GM23338 (cell line): ENCODE data around the gene BTC. TPM values are rescaled to one million over a fixed set of nuclear protein-coding genes. Genes with fewer than 3 reads are reported as not detected.
A peak's percentile ranks its signal among the peaks of the same experiment; 100 is the strongest.

ENCODE experiments used
- ATAC-seq: fragments of 200-7000 bp; cut with Tn5 transposase; 3 replicates; pipeline ENCODE4 v1.9.1; 2020
- DNase-seq: peaks from one replicate; pipeline ENCODE4 v3.0.0-alpha.2; 2015; ENCODE audit warnings: low spot score
- H2AFZ ChIP-seq: fragments of 200-600 bp; sonication (generic); 2 replicates; pipeline ENCODE4 v1.8.0; 2016; ENCODE audit warnings: antibody characterized with exemption, mild to moderate bottlenecking, moderate library complexity
- H3F3A ChIP-seq: fragments of 200-600 bp; sonication (generic); replicated peaks from 2 replicates; pipeline ENCODE4 v1.8.0; 2017; ENCODE audit warnings: antibody characterized with exemption, mixed run types, low read depth
- H3K27ac ChIP-seq: fragments of 200-600 bp; sonication (generic); 2 replicates; pipeline ENCODE4 v1.6.1; 2016; ENCODE audit warnings: low read depth
- H3K27me3 ChIP-seq: fragments of 200-600 bp; sonication (generic); 2 replicates; pipeline ENCODE4 v1.8.0; 2016; ENCODE audit warnings: mild to moderate bottlenecking, mixed run types, moderate library complexity; ENCODE audit not compliant: insufficient read depth
- H3K36me3 ChIP-seq: fragments of 200-600 bp; sonication (generic); 2 replicates; pipeline ENCODE4 v1.8.0; 2016; ENCODE audit warnings: mild to moderate bottlenecking; ENCODE audit not compliant: insufficient read depth
- H3K4me1 ChIP-seq: fragments of 200-600 bp; sonication (generic); 2 replicates; pipeline ENCODE4 v1.8.0; 2016; ENCODE audit warnings: mild to moderate bottlenecking, moderate library complexity; ENCODE audit not compliant: insufficient read depth
- H3K4me2 ChIP-seq: fragments of 200-600 bp; sonication (generic); 2 replicates; pipeline ENCODE4 v1.7.1; 2017; ENCODE audit warnings: mixed run types
- H3K4me3 ChIP-seq: fragments of 200-600 bp; sonication (generic); 2 replicates; pipeline ENCODE4 v1.6.1; 2016; ENCODE audit warnings: mixed run types
- H3K79me2 ChIP-seq: fragments of 200-600 bp; sonication (generic); replicated peaks from 2 replicates; pipeline ENCODE4 v1.8.0; 2017; ENCODE audit warnings: mild to moderate bottlenecking; ENCODE audit not compliant: insufficient read depth
- H3K9me2 ChIP-seq: fragments of 200-600 bp; sonication (generic); 2 replicates; pipeline ENCODE4 v1.8.0; 2017; ENCODE audit not compliant: insufficient read depth
- H4K20me1 ChIP-seq: fragments of 200-600 bp; sonication (generic); replicated peaks from 2 replicates; pipeline ENCODE4 v1.8.0; 2017; ENCODE audit warnings: mild to moderate bottlenecking; ENCODE audit not compliant: insufficient read depth
- H3K27ac Mint-ChIP-seq: 2 replicates; pipeline ENCODE4 v1.8.0; 2020; ENCODE audit warnings: inconsistent platforms, mild to moderate bottlenecking, moderate library complexity, mixed read lengths
- H3K27me3 Mint-ChIP-seq: 3 replicates; pipeline ENCODE4 v1.8.0; 2022; ENCODE audit warnings: low read depth, mild to moderate bottlenecking, moderate library complexity, mixed read lengths, inconsistent platforms; ENCODE audit not compliant: insufficient read depth, poor library complexity
- H3K36me3 Mint-ChIP-seq: 3 replicates; pipeline ENCODE4 v1.8.0; 2021; ENCODE audit warnings: low read depth, mild to moderate bottlenecking, inconsistent platforms, moderate library complexity, mixed read lengths
- H3K4me1 Mint-ChIP-seq: 3 replicates; pipeline ENCODE4 v1.8.0; 2020; ENCODE audit warnings: mild to moderate bottlenecking, inconsistent platforms, mixed read lengths
- H3K4me3 Mint-ChIP-seq: 3 replicates; pipeline ENCODE4 v1.8.0; 2021; ENCODE audit warnings: moderate library complexity, mild to moderate bottlenecking, inconsistent platforms, mixed read lengths
- H3K9me3 Mint-ChIP-seq: 3 replicates; pipeline ENCODE4 v1.8.0; 2020; ENCODE audit warnings: moderate library complexity, mild to moderate bottlenecking, inconsistent platforms, mixed read lengths
- CTCF ChIP-seq, 2 experiments: fragments of 200-600 bp in 1 of 2; sonication (generic) in 1 of 2; conservative IDR thresholded peaks; 2 replicates each; pipeline versions ENCODE4 v1.5.1 to v1.6.1; 2016 to 2017; ENCODE audit warnings: antibody characterized with exemption in 2 of 2, low read depth in 2 of 2, mild to moderate bottlenecking in 2 of 2, moderate library complexity in 1 of 2
- EZH2 ChIP-seq: fragments of 200-600 bp; sonication (generic); IDR thresholded peaks from one replicate; pipeline ENCODE4 v1.8.0; 2017; ENCODE audit warnings: antibody characterized with exemption, mild to moderate bottlenecking, low read depth; ENCODE audit not compliant: unreplicated experiment
- EZH2phosphoT487 ChIP-seq: fragments of 200-600 bp; sonication (generic); IDR thresholded peaks from one replicate; pipeline ENCODE4 v1.8.1; 2018; ENCODE audit warnings: antibody characterized with exemption; ENCODE audit not compliant: unreplicated experiment
- JUNB ChIP-seq: IDR thresholded peaks from one replicate; pipeline ENCODE4 v1.6.1; 2016; ENCODE audit warnings: antibody characterized with exemption; ENCODE audit not compliant: unreplicated experiment
- NANOG ChIP-seq: IDR thresholded peaks from 2 replicates; pipeline ENCODE4 v1.6.1; 2016; ENCODE audit warnings: antibody characterized with exemption, borderline replicate concordance
- POLR2AphosphoS5 ChIP-seq: IDR thresholded peaks from 2 replicates; pipeline ENCODE4 v1.6.1; 2016; ENCODE audit warnings: antibody characterized with exemption, low read depth
- STAT1 ChIP-seq: IDR thresholded peaks from one replicate; pipeline ENCODE4 v1.6.1; 2016; ENCODE audit warnings: antibody characterized with exemption; ENCODE audit not compliant: unreplicated experiment
- ZNF114 ChIP-seq: fragments of 250-450 bp; sonication (Bioruptor Pico); IDR thresholded peaks from 2 replicates; pipeline ENCODE4 v1.5.0; 2020; ENCODE audit warnings: mild to moderate bottlenecking, moderate library complexity
- ZNF331 ChIP-seq: fragments of 250-450 bp; sonication (Bioruptor Pico); IDR thresholded peaks from 2 replicates; pipeline ENCODE4 v1.5.0; 2020; ENCODE audit warnings: low read depth, mild to moderate bottlenecking, moderate library complexity
- polyA plus RNA-seq: library from polyadenylated mRNA; unstranded; fragments of >200 nt; fragmentation: Nextera tagmentation; extraction: Ambion mirVana; gene quantifications from 2 replicates; pipeline ENCODE4 v1.2.1, GENCODE V29; 2016
- total RNA-seq: library from RNA; depleted of rRNA; stranded (reverse); fragments of >200 nt; shearing (Covaris generic); gene quantifications from 2 replicates; pipeline ENCODE4 v1.2.3, GENCODE V29; 2014
- TF ChIP-seq, protein P1 (sequence below): fragments of 250-450 bp; sonication (Bioruptor Pico); IDR thresholded peaks from 2 replicates; pipeline ENCODE4 v1.5.0; 2020; ENCODE audit warnings: mild to moderate bottlenecking, moderate library complexity
- TF ChIP-seq, protein P2 (sequence below): IDR thresholded peaks from one replicate; pipeline ENCODE4 v1.6.1; 2018; ENCODE audit warnings: antibody characterized with exemption; ENCODE audit not compliant: unreplicated experiment
- TF ChIP-seq, protein P3 (sequence below): IDR thresholded peaks from 2 replicates; pipeline ENCODE4 v1.6.1; 2016; ENCODE audit warnings: antibody characterized with exemption

Gene BTC
- total and polyA plus RNA-seq, 2 experiments from 2014 or later, result 0.18 to 0.59 TPM

DNA sequence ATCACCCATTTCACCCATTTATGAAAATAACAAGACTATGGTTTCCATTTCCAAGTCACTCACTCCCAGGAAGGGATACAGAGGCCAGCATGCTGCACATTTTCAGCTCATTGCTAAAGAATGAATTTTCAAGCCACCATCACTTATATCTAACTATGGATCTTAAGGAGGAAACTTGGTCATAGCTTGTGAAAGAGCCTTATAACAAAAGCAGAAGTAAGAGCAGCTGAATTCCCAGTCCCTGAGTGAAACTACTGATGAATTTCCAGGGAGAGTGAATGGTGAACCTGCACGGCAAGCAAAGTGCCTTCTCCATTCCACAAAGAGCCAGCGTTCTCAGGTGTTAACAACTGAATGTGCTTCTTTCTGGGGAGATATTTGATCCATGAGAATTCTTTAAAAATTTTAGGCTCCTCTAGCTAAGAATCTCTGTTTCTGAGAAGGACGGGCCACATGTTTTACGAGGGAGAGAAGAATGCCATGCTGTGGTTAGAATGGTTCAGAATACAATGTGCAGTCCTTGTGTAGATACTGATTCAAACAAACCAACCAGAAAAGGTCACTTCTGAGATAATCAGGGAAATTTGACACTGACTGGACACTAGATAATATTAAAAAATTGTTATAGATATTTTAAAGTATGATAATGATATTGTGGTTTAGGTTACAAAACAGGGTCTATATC, 24.0 kb downstream of the BTC start:
- Histone ChIP-seq H3K27me3 (no peaks in the 10 kb centered on the region), H2AFZ (peak overlapping the region; percentile 20; the same call in 1 of the 2 replicates), H3F3A (no peaks in the 10 kb centered on the region), H4K20me1 (no peaks in the 10 kb centered on the region), H3K27ac (no peak overlapping the region), H3K36me3 (no peaks in the 10 kb centered on the region), H3K4me2 (no peak overlapping the region), H3K4me3 (no peak overlapping the region), H3K4me1 (no peaks in the 10 kb centered on the region), H3K79me2 (no peaks in the 10 kb centered on the region), H3K9me2 (no peaks in the 10 kb centered on the region)
- no peak for DNase-seq
- Mint-ChIP-seq H3K27me3 (peaks cover 1% of the 10 kb centered on the region), H3K4me3 (no peak overlapping the region), H3K9me3 (no peaks in the 10 kb centered on the region), H3K36me3 (no peaks in the 10 kb centered on the region), H3K4me1 (no peaks in the 10 kb centered on the region), H3K27ac (no peak overlapping the region)
- no peak for ATAC-seq
- TF ChIP-seq POLR2AphosphoS5 (no peak), ZNF114 (CRISPR knock-in tag) (no peak), CTCF (conservative IDR thresholded peaks at IDR 0.05; ENCODE audit: low read depth in 2 of 2) (no peak), EZH2 (no peak), EZH2phosphoT487 (no peak), STAT1 (no peak), NANOG (no peak), ZNF331 (CRISPR knock-in tag) (no peak), JUNB (no peak)
- TF ChIP-seq, protein P1, sequence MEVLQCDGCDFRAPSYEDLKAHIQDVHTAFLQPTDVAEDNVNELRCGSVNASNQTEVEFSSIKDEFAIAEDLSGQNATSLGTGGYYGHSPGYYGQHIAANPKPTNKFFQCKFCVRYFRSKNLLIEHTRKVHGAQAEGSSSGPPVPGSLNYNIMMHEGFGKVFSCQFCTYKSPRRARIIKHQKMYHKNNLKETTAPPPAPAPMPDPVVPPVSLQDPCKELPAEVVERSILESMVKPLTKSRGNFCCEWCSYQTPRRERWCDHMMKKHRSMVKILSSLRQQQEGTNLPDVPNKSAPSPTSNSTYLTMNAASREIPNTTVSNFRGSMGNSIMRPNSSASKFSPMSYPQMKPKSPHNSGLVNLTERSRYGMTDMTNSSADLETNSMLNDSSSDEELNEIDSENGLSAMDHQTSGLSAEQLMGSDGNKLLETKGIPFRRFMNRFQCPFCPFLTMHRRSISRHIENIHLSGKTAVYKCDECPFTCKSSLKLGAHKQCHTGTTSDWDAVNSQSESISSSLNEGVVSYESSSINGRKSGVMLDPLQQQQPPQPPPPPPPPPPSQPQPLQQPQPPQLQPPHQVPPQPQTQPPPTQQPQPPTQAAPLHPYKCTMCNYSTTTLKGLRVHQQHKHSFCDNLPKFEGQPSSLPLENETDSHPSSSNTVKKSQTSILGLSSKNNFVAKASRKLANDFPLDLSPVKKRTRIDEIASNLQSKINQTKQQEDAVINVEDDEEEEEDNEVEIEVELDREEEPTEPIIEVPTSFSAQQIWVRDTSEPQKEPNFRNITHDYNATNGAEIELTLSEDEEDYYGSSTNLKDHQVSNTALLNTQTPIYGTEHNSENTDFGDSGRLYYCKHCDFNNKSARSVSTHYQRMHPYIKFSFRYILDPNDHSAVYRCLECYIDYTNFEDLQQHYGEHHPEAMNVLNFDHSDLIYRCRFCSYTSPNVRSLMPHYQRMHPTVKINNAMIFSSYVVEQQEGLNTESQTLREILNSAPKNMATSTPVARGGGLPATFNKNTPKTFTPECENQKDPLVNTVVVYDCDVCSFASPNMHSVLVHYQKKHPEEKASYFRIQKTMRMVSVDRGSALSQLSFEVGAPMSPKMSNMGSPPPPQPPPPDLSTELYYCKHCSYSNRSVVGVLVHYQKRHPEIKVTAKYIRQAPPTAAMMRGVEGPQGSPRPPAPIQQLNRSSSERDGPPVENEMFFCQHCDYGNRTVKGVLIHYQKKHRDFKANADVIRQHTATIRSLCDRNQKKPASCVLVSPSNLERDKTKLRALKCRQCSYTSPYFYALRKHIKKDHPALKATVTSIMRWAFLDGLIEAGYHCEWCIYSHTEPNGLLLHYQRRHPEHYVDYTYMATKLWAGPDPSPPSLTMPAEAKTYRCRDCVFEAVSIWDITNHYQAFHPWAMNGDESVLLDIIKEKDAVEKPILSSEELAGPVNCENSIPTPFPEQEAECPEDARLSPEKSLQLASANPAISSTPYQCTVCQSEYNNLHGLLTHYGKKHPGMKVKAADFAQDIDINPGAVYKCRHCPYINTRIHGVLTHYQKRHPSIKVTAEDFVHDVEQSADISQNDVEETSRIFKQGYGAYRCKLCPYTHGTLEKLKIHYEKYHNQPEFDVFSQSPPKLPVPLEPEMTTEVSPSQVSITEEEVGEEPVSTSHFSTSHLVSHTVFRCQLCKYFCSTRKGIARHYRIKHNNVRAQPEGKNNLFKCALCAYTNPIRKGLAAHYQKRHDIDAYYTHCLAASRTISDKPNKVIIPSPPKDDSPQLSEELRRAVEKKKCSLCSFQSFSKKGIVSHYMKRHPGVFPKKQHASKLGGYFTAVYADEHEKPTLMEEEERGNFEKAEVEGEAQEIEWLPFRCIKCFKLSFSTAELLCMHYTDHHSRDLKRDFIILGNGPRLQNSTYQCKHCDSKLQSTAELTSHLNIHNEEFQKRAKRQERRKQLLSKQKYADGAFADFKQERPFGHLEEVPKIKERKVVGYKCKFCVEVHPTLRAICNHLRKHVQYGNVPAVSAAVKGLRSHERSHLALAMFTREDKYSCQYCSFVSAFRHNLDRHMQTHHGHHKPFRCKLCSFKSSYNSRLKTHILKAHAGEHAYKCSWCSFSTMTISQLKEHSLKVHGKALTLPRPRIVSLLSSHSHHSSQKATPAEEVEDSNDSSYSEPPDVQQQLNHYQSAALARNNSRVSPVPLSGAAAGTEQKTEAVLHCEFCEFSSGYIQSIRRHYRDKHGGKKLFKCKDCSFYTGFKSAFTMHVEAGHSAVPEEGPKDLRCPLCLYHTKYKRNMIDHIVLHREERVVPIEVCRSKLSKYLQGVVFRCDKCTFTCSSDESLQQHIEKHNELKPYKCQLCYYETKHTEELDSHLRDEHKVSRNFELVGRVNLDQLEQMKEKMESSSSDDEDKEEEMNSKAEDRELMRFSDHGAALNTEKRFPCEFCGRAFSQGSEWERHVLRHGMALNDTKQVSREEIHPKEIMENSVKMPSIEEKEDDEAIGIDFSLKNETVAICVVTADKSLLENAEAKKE (CRISPR knock-in tag), result no peak
- TF ChIP-seq, protein P2, sequence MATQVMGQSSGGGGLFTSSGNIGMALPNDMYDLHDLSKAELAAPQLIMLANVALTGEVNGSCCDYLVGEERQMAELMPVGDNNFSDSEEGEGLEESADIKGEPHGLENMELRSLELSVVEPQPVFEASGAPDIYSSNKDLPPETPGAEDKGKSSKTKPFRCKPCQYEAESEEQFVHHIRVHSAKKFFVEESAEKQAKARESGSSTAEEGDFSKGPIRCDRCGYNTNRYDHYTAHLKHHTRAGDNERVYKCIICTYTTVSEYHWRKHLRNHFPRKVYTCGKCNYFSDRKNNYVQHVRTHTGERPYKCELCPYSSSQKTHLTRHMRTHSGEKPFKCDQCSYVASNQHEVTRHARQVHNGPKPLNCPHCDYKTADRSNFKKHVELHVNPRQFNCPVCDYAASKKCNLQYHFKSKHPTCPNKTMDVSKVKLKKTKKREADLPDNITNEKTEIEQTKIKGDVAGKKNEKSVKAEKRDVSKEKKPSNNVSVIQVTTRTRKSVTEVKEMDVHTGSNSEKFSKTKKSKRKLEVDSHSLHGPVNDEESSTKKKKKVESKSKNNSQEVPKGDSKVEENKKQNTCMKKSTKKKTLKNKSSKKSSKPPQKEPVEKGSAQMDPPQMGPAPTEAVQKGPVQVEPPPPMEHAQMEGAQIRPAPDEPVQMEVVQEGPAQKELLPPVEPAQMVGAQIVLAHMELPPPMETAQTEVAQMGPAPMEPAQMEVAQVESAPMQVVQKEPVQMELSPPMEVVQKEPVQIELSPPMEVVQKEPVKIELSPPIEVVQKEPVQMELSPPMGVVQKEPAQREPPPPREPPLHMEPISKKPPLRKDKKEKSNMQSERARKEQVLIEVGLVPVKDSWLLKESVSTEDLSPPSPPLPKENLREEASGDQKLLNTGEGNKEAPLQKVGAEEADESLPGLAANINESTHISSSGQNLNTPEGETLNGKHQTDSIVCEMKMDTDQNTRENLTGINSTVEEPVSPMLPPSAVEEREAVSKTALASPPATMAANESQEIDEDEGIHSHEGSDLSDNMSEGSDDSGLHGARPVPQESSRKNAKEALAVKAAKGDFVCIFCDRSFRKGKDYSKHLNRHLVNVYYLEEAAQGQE, result no peak
- TF ChIP-seq, protein P3, sequence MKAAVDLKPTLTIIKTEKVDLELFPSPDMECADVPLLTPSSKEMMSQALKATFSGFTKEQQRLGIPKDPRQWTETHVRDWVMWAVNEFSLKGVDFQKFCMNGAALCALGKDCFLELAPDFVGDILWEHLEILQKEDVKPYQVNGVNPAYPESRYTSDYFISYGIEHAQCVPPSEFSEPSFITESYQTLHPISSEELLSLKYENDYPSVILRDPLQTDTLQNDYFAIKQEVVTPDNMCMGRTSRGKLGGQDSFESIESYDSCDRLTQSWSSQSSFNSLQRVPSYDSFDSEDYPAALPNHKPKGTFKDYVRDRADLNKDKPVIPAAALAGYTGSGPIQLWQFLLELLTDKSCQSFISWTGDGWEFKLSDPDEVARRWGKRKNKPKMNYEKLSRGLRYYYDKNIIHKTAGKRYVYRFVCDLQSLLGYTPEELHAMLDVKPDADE, result no peak
